Inferior parietal cortex (tissue), 1 donor: ENCODE results near the gene PLA2G15.
"Not testable (repeated sequence)": the region's sequence is repeated elsewhere in the genome, so short reads cannot be mapped to it uniquely, and the experiment has no call there.

ENCODE experiments used
- DNase-seq: peaks from one replicate; pipeline ENCODE4 v3.0.0-alpha.2; 2016; ENCODE audit errors: extremely low spot score

Gene PLA2G15

GRCh38 chr16:68279726-68280558 lies 34.8 kb downstream of the PLA2G15 start:
- DNase-seq: no peak

GRCh38 chr16:68281368-68282063 lies 36.3 kb downstream of the PLA2G15 start:
- no peak for DNase-seq

- DNase-seq: no peak
Measured at GRCh38 chr16:68282064-68282452, 36.9 kb downstream of the PLA2G15 start.

- DNase-seq: no peak
Measured at GRCh38 chr16:68283346-68283745, 38.2 kb downstream of the PLA2G15 start.

- DNase-seq: no peak
Measured at GRCh38 chr16:68283801-68284598, 38.8 kb downstream of the PLA2G15 start.

- no peak for DNase-seq
Measured at GRCh38 chr16:68284847-68285246, 39.7 kb downstream of the PLA2G15 start.

- DNase-seq: no peak
Measured at GRCh38 chr16:68285683-68286082, 40.5 kb downstream of the PLA2G15 start.

GRCh38 chr16:68286153-68287074 lies 41.2 kb downstream of the PLA2G15 start:
- DNase-seq: no peak

- no peak for DNase-seq
Measured at GRCh38 chr16:68287276-68288251, 42.4 kb downstream of the PLA2G15 start.

GRCh38 chr16:68288252-68288650 lies 43.1 kb downstream of the PLA2G15 start:
- no peak for DNase-seq

GRCh38 chr16:68288796-68289195 lies 43.6 kb downstream of the PLA2G15 start:
- not testable (repeated sequence) for DNase-seq

- DNase-seq: no peak
Measured at GRCh38 chr16:68289202-68289601, 44.0 kb downstream of the PLA2G15 start.

GRCh38 chr16:68289621-68290329 lies 44.6 kb downstream of the PLA2G15 start:
- DNase-seq: no peak

- DNase-seq: no peak
Measured at GRCh38 chr16:68290450-68290849, 45.3 kb downstream of the PLA2G15 start.

GRCh38 chr16:68291227-68291626 lies 46.1 kb downstream of the PLA2G15 start:
- no peak for DNase-seq

GRCh38 chr16:68292425-68292824 lies 47.3 kb downstream of the PLA2G15 start:
- no peak for DNase-seq

- no peak for DNase-seq
Measured at GRCh38 chr16:68296291-68296690, 51.1 kb downstream of the PLA2G15 start.

GRCh38 chr16:68296693-68297092 lies 51.5 kb downstream of the PLA2G15 start:
- no peak for DNase-seq

- DNase-seq: no peak
Measured at GRCh38 chr16:68297908-68298307, 52.7 kb downstream of the PLA2G15 start.
